Naive thymus-derived CD4-positive, alpha-beta T cell (primary cell): Measurements from ENCODE around the gene PDE3A. TPM values are rescaled to one million over a fixed set of nuclear protein-coding genes. Genes with fewer than 3 reads are reported as not detected.

Source experiments
- ATAC-seq: fragments of 150-1000 bp; cut with Tn5 transposase; 2 replicates; pipeline ENCODE4 v1.10.0; 2021; ENCODE audit warnings: mild to moderate bottlenecking, moderate library complexity
- CTCF ChIA-PET: fragments of 350-600 bp; sonication (Branson Sonifier 250); formaldehyde crosslinking; loops from one replicate; lab custom pipeline; 2021; ENCODE audit warnings: antibody characterized with exemption; lab: Charles Lee
- POLR2A ChIA-PET: fragments of 350-600 bp; sonication (Branson Sonifier 250); formaldehyde crosslinking; loops from one replicate; lab custom pipeline; 2021; ENCODE audit warnings: antibody characterized with exemption, inconsistent platforms; lab: Charles Lee
- DNase-seq, 9 donors: peaks; one replicate each; pipeline versions ENCODE4 v3.0.0 to v3.0.0-alpha.2; 2020 to 2022; ENCODE audit warnings: mixed read lengths in 1 of 9
- H3K27ac ChIP-seq: one replicate; pipeline ENCODE4 v1.7.0; 2013; ENCODE audit warnings: mild to moderate bottlenecking, low read depth, low read length, moderate library complexity
- H3K27me3 ChIP-seq, 2 donors: one replicate each; pipeline ENCODE4 v1.7.0; 2013; ENCODE audit warnings: low read length in 2 of 2, mild to moderate bottlenecking in 2 of 2, moderate library complexity in 2 of 2; ENCODE audit not compliant: control insufficient read depth in 2 of 2, insufficient read depth in 2 of 2
- H3K36me3 ChIP-seq, 3 experiments: 1 replicate in 2 of 3; 2 replicates in 1 of 3; pipeline ENCODE4 v1.7.0; 2013; ENCODE audit warnings: low read length in 3 of 3, mild to moderate bottlenecking in 3 of 3, moderate library complexity in 1 of 3; ENCODE audit not compliant: insufficient read depth in 3 of 3, control insufficient read depth in 2 of 3
- H3K4me1 ChIP-seq, 2 donors: one replicate each; pipeline ENCODE4 v1.7.0; 2013; ENCODE audit warnings: low read length in 2 of 2, mild to moderate bottlenecking in 2 of 2, moderate library complexity in 1 of 2; ENCODE audit not compliant: control insufficient read depth in 2 of 2, insufficient read depth in 2 of 2
- H3K4me3 ChIP-seq: 2 replicates; pipeline ENCODE4 v1.7.0; 2013; ENCODE audit warnings: mild to moderate bottlenecking, low read length
- H3K9me3 ChIP-seq, 3 experiments: 1 replicate in 2 of 3; 2 replicates in 1 of 3; pipeline ENCODE4 v1.7.0; 2013; ENCODE audit warnings: low read length in 3 of 3; ENCODE audit not compliant: control insufficient read depth in 2 of 3
- H3K27ac Mint-ChIP-seq, 9 donors: one replicate each; pipeline ENCODE4 v1.8.0; 2020 to 2022; ENCODE audit warnings: mixed read lengths in 9 of 9, mild to moderate bottlenecking in 8 of 9, moderate library complexity in 5 of 9, inconsistent platforms in 2 of 9
- H3K27me3 Mint-ChIP-seq, 5 donors: one replicate each; pipeline ENCODE4 v1.8.0; 2021 to 2022; ENCODE audit warnings: mixed read lengths in 5 of 5, mild to moderate bottlenecking in 1 of 5
- H3K36me3 Mint-ChIP-seq, 5 donors: one replicate each; pipeline ENCODE4 v1.8.0; 2020 to 2022; ENCODE audit warnings: mixed read lengths in 5 of 5, mild to moderate bottlenecking in 3 of 5, inconsistent platforms in 1 of 5
- H3K4me1 Mint-ChIP-seq, 7 donors: one replicate each; pipeline ENCODE4 v1.8.0; 2020 to 2022; ENCODE audit warnings: mixed read lengths in 7 of 7, mild to moderate bottlenecking in 3 of 7, inconsistent platforms in 1 of 7
- H3K4me3 Mint-ChIP-seq, 10 donors: one replicate each; pipeline ENCODE4 v1.8.0; 2020 to 2022; ENCODE audit warnings: mild to moderate bottlenecking in 10 of 10, mixed read lengths in 10 of 10, moderate library complexity in 6 of 10, inconsistent platforms in 2 of 10
- H3K9me3 Mint-ChIP-seq, 11 donors: one replicate each; pipeline ENCODE4 v1.8.0; 2020 to 2022; ENCODE audit warnings: mixed read lengths in 11 of 11, mild to moderate bottlenecking in 4 of 11, inconsistent platforms in 1 of 11, moderate library complexity in 1 of 11
- intact Hi-C, 2 donors: fragments of 100-400 bp; cut with micrococcal nuclease; formaldehyde crosslinking; loops; one replicate each; pipeline ENCODE4 v1.15.1; 2023
- polyA plus RNA-seq, 2 donors: library from polyadenylated mRNA; unstranded; fragments of 300-500 nt; fragmentation: Illumina TruSeq; gene quantifications; one replicate each; pipeline ENCODE4 v1.2.3, GENCODE V29; 2021
- total RNA-seq, 6 experiments: library from RNA in 5 of 6; stranded (reverse) in 5 of 6; gene quantifications; 1 replicate in 5 of 6; 2 replicates in 1 of 6; pipeline ENCODE4 v1.2.3 and lab custom pipeline; 2021 to 2026

The PDE3A gene
- total and polyA plus RNA-seq, 7 experiments from 2014 or later: 0.42 TPM; not detected in 6

DNA sequence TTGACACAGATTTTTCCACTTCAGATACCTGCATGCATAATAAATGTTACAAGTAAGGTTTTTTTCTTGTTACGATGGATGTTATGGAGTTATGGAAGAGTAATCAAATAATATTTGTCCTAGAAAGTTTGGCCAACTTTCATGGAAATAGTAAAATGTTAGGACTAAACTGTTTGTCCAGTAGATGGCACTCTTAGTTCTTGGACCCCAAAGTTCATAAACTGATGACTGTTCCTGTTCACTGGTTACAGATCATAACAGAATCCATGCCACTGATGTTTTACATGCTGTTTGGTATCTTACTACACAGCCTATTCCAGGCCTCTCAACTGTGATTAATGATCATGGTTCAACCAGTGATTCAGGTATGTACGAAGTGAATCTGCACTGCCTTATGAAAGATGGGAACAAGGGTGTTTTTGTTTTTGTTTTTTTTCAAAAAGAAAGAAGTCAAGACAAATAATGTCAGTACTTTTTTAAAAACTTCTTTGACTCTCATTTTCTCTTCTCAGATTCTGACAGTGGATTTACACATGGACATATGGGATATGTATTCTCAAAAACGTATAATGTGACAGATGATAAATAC is 278.0 kb downstream of the PDE3A start:
- no peaks in the 10 kb centered on the region for H3K36me3 ChIP-seq
- Mint-ChIP-seq H3K27me3 (no peaks in the 10 kb centered on the region), H3K9me3 (no peaks in the 10 kb centered on the region), H3K36me3 (no peaks in the 10 kb centered on the region), H3K4me1 (peaks cover 0 to 2% (median 0%) of the 10 kb centered on the region in 7 donors), H3K27ac (no peak overlapping the region), H3K4me3 (no peak overlapping the region)
- no peak overlapping the region for H3K27ac ChIP-seq
- no peaks in the 10 kb centered on the region for H3K9me3 ChIP-seq
- no peak overlapping the region for H3K4me3 ChIP-seq
- ChIA-PET POLR2A (no interaction called here), CTCF (no interaction called here)
- ATAC-seq (no peak), DNase-seq (no peak)
- no peaks in the 10 kb centered on the region for H3K4me1 ChIP-seq
- intact Hi-C loops: loop anchor here in 1 of 2 donors (1.0 kb wide), 1 partner anchor 524 kb away; no protein-coding TSS in a partner anchor
- no peaks in the 10 kb centered on the region for H3K27me3 ChIP-seq

- ATAC-seq: no peak
- no peak overlapping the region for H3K4me3 ChIP-seq
- intact Hi-C loops: no loop called here
- Mint-ChIP-seq H3K4me3 (no peak overlapping the region), H3K27me3 (no peaks in the 10 kb centered on the region), H3K4me1 (no peaks in the 10 kb centered on the region), H3K36me3 (no peaks in the 10 kb centered on the region), H3K9me3 (peaks cover 0 to 9% (median 0%) of the 10 kb centered on the region in 11 donors), H3K27ac (no peak overlapping the region)
- no peak overlapping the region for H3K27ac ChIP-seq
- no peaks in the 10 kb centered on the region for H3K4me1 ChIP-seq
- no peak for DNase-seq
- H3K27me3 ChIP-seq: no peaks in the 10 kb centered on the region
- H3K36me3 ChIP-seq: no peaks in the 10 kb centered on the region
- POLR2A ChIA-PET: no interaction called here
- H3K9me3 ChIP-seq: no peaks in the 10 kb centered on the region
- CTCF ChIA-PET: no interaction called here
Observed at GRCh38 chr12:20653871-20654270, 285.5 kb downstream of the PDE3A start.

DNA sequence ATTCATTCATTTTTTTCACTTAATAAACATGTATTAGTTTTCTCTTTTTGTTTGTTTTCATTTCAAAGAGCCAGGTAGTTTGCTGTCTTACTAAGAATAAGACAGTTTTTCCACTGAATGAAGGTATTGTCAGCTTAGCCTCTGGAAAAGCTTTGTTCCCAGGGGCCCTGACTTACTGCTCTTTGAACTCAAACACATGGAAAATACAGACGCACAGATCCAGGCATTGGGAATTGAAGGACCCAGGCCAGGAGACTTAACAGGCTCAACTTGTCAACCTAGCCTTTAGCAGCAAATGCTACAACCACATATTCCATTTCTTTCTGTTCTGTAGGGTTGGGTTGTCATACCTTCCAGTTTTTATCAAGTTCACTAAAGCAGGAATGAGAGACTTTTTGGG is 288.3 kb downstream of the PDE3A start:
- Histone ChIP-seq H3K4me3 (no peak overlapping the region), H3K27ac (no peak overlapping the region), H3K4me1 (no peaks in the 10 kb centered on the region), H3K36me3 (no peaks in the 10 kb centered on the region), H3K9me3 (peaks cover 0 to 4% (median 0%) of the 10 kb centered on the region in 3 experiments), H3K27me3 (no peaks in the 10 kb centered on the region)
- Mint-ChIP-seq H3K27me3 (peaks cover 0 to 3% (median 0%) of the 10 kb centered on the region in 5 donors), H3K27ac (no peak overlapping the region), H3K9me3 (peaks cover 3 to 23% (median 8%) of the 10 kb centered on the region in 11 donors), H3K4me3 (no peak overlapping the region), H3K36me3 (peaks cover 0 to 5% (median 0%) of the 10 kb centered on the region in 5 donors), H3K4me1 (no peaks in the 10 kb centered on the region)
- CTCF ChIA-PET: no interaction called here
- DNase-seq: no peak
- intact Hi-C loops: no loop called here
- no peak for ATAC-seq
- POLR2A ChIA-PET: no interaction called here

DNA sequence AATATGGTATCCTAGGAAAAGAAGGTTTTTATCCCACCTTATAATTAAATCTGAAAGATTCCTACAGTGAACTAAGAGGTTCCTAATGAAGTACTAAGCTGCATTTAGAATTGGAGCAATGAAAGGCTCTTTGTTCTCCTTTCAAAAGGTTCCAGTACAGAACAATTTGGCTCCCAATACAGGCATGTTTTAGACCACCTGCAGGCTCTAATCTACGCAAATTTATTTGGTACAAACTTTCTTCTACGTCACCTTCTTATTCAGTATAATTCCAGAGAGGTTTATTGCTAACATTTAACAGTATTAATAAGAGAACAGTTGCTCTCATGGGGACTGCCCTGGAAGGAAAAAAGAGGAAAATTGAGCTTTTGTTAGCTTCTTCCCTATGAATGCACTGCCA is 289.2 kb downstream of the PDE3A start:
- Mint-ChIP-seq H3K27ac (no peak overlapping the region), H3K36me3 (peaks cover 0 to 5% (median 0%) of the 10 kb centered on the region in 5 donors), H3K4me1 (no peaks in the 10 kb centered on the region), H3K27me3 (peaks cover 0 to 3% (median 0%) of the 10 kb centered on the region in 5 donors), H3K4me3 (no peak overlapping the region), H3K9me3 (peaks cover 5 to 31% (median 12%) of the 10 kb centered on the region in 11 donors)
- Histone ChIP-seq H3K27ac (no peak overlapping the region), H3K9me3 (peaks cover 0 to 9% (median 0%) of the 10 kb centered on the region in 3 experiments), H3K36me3 (no peaks in the 10 kb centered on the region), H3K27me3 (no peaks in the 10 kb centered on the region), H3K4me1 (no peaks in the 10 kb centered on the region), H3K4me3 (no peak overlapping the region)
- DNase-seq (no peak), ATAC-seq (no peak)
- ChIA-PET CTCF (no interaction called here), POLR2A (no interaction called here)
- intact Hi-C loops: no loop called here

GRCh38 chr12:20681334-20681733 is 313.0 kb downstream of the PDE3A start:
- Histone ChIP-seq H3K36me3 (no peaks in the 10 kb centered on the region), H3K4me1 (no peaks in the 10 kb centered on the region), H3K4me3 (no peak overlapping the region), H3K9me3 (peaks cover 0 to 5% (median 0%) of the 10 kb centered on the region in 3 experiments), H3K27me3 (no peaks in the 10 kb centered on the region), H3K27ac (no peak overlapping the region)
- Mint-ChIP-seq H3K36me3 (no peaks in the 10 kb centered on the region), H3K27ac (no peak overlapping the region), H3K4me1 (no peaks in the 10 kb centered on the region), H3K9me3 (peaks cover 0 to 16% (median 9%) of the 10 kb centered on the region in 11 donors), H3K4me3 (no peak overlapping the region), H3K27me3 (no peaks in the 10 kb centered on the region)
- intact Hi-C loops: no loop called here
- DNase-seq (no peak), ATAC-seq (no peak)
- POLR2A ChIA-PET: no interaction called here
- CTCF ChIA-PET: no interaction called here

DNA sequence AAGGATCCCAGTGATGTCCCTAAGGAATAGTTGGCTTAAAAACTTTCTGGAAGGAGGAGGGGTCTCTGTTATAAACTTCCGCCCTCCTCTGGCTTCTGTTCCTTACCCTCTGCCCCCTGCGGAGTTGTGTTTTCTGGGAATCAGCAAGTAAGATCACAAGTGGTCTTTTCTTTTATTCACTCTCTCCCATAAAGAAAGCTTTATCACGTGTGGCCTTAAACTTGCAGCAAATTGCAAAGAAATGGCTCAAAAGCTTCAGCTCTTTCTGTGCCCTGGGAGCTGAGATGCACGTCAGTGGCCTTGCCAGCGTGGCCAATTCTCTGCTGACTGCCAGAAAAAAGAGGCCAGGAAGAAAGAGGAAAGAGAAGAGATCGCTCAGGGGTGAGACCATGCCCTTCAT is 326.9 kb downstream of the PDE3A start, which contains the start of gene SLCO1C1:
Gene SLCO1C1 (plus strand): TSS at position 101 of the 400 bp plus-strand sequence. CDS start 4,245 bp downstream, outside the sequence.
- Histone ChIP-seq H3K27ac (no peak within 1 kb of the TSS), H3K4me1 (no peaks in the 10 kb centered on the region), H3K4me3 (no peak within 1 kb of the TSS), H3K27me3 (no peaks in the 10 kb centered on the region), H3K36me3 (no peaks in the 10 kb centered on the region), H3K9me3 (no peaks in the 10 kb centered on the region)
- ATAC-seq (no peak), DNase-seq (no peak)
- CTCF ChIA-PET: no interaction called here
- POLR2A ChIA-PET: no interaction called here
- H3K36me3 Mint-ChIP-seq: no peaks in the 10 kb centered on the region
- intact Hi-C loops: no loop called here
- peaks cover 0 to 1% (median 0%) of the 10 kb centered on the region in 7 donors for H3K4me1 Mint-ChIP-seq
- H3K4me3 Mint-ChIP-seq: no peak within 1 kb of the TSS
- no peaks in the 10 kb centered on the region for H3K27me3 Mint-ChIP-seq
- H3K9me3 Mint-ChIP-seq: peaks cover 0 to 7% (median 0%) of the 10 kb centered on the region in 11 donors
- H3K27ac Mint-ChIP-seq: no peak within 1 kb of the TSS
